ENCODE data around the gene ANKRD13C.
A peak's percentile ranks its signal among the peaks of the same experiment; 100 is the strongest.
"Not testable (repeated sequence)": the region's sequence is repeated elsewhere in the genome, so short reads cannot be mapped to it uniquely, and the experiment has no call there.

Gene ANKRD13C

GRCh38 chr1:70371586-70371985 lies 17.1 kb upstream of the ANKRD13C start:
- ATAC-seq, H3K4me1 Mint-ChIP-seq: not testable (repeated sequence)

GRCh38 chr1:70367397-70367796 lies 12.9 kb upstream of the ANKRD13C start:
- not testable (repeated sequence) for ATAC-seq; H3K27me3 Mint-ChIP-seq; DNase-seq; H3K4me3 Mint-ChIP-seq; H3K36me3 Mint-ChIP-seq (ENCODE audit: low read depth); H3K4me1 Mint-ChIP-seq; H3K9me3 Mint-ChIP-seq; H3K27ac Mint-ChIP-seq

More at GRCh38 chr1:70371586-70371985, 17.1 kb upstream of the ANKRD13C start:
- not testable (repeated sequence) for H3K36me3 Mint-ChIP-seq (ENCODE audit: low read depth); H3K9me3 Mint-ChIP-seq; H3K27ac Mint-ChIP-seq; H3K4me3 Mint-ChIP-seq; DNase-seq; H3K27me3 Mint-ChIP-seq

- not testable (repeated sequence) for H3K4me1 Mint-ChIP-seq; H3K27ac Mint-ChIP-seq; H3K36me3 Mint-ChIP-seq (ENCODE audit: low read depth); ATAC-seq; H3K4me3 Mint-ChIP-seq; H3K9me3 Mint-ChIP-seq; DNase-seq; H3K27me3 Mint-ChIP-seq
Measured at GRCh38 chr1:70366997-70367396, 12.5 kb upstream of the ANKRD13C start.

- H3K4me3 Mint-ChIP-seq; H3K9me3 Mint-ChIP-seq; H3K27me3 Mint-ChIP-seq; H3K4me1 Mint-ChIP-seq; ATAC-seq; H3K27ac Mint-ChIP-seq; H3K36me3 Mint-ChIP-seq (ENCODE audit: low read depth); DNase-seq: not testable (repeated sequence)
Measured at GRCh38 chr1:70366425-70366952, 12.0 kb upstream of the ANKRD13C start.

GRCh38 chr1:70364439-70364838 lies 9.9 kb upstream of the ANKRD13C start:
- H3K4me1 Mint-ChIP-seq, result peaks cover 3% of the 10 kb centered on the region

GRCh38 chr1:70361727-70362398 lies 7.3 kb upstream of the ANKRD13C start:
- no peaks in the 10 kb centered on the region for H3K9me3 Mint-ChIP-seq
- no peak overlapping the region for H3K4me3 Mint-ChIP-seq
- H3K36me3 Mint-ChIP-seq (ENCODE audit: low read depth), result peaks cover 4% of the 10 kb centered on the region
- peaks cover 3% of the 10 kb centered on the region for H3K4me1 Mint-ChIP-seq
- no peaks in the 10 kb centered on the region for H3K27me3 Mint-ChIP-seq
- ATAC-seq (no peak), DNase-seq (no peak)
- no peak overlapping the region for H3K27ac Mint-ChIP-seq

More at GRCh38 chr1:70364439-70364838, 9.9 kb upstream of the ANKRD13C start:
- H3K27me3 Mint-ChIP-seq, result no peaks in the 10 kb centered on the region
- H3K4me3 Mint-ChIP-seq, result no peak overlapping the region
- H3K27ac Mint-ChIP-seq, result no peak overlapping the region
- no peaks in the 10 kb centered on the region for H3K9me3 Mint-ChIP-seq
- ATAC-seq (no peak), DNase-seq (no peak)
- H3K36me3 Mint-ChIP-seq (ENCODE audit: low read depth), result no peaks in the 10 kb centered on the region

GRCh38 chr1:70360321-70360720 lies 5.8 kb upstream of the ANKRD13C start:
- no peak for DNase-seq
- no peak for ATAC-seq
- Mint-ChIP-seq H3K9me3 (no peaks in the 10 kb centered on the region), H3K27ac (no peak overlapping the region), H3K36me3 (ENCODE audit: low read depth) (peaks cover 6% of the 10 kb centered on the region), H3K4me1 (peaks cover 11% of the 10 kb centered on the region), H3K27me3 (no peaks in the 10 kb centered on the region), H3K4me3 (no peak overlapping the region)

GRCh38 chr1:70358921-70359564 lies 4.5 kb upstream of the ANKRD13C start:
- H3K9me3 Mint-ChIP-seq, result no peaks in the 10 kb centered on the region
- H3K4me3 Mint-ChIP-seq, result no peak overlapping the region
- H3K4me1 Mint-ChIP-seq, result peaks cover 18% of the 10 kb centered on the region
- no peak overlapping the region for H3K27ac Mint-ChIP-seq
- peaks cover 11% of the 10 kb centered on the region for H3K36me3 Mint-ChIP-seq (ENCODE audit: low read depth)
- DNase-seq (no peak), ATAC-seq (no peak)
- no peaks in the 10 kb centered on the region for H3K27me3 Mint-ChIP-seq

GRCh38 chr1:70355920-70356319 lies 1.4 kb upstream of the ANKRD13C start:
- Mint-ChIP-seq H3K9me3 (no peaks in the 10 kb centered on the region), H3K4me1 (peaks cover 33% of the 10 kb centered on the region), H3K27me3 (no peaks in the 10 kb centered on the region), H3K4me3 (peak overlapping the region; percentile 87), H3K27ac (no peak overlapping the region), H3K36me3 (ENCODE audit: low read depth) (peaks cover 11% of the 10 kb centered on the region)
- no peak for DNase-seq
- ATAC-seq, result no peak

GRCh38 chr1:70355111-70355407 lies 537 bp upstream of the ANKRD13C start:
- ATAC-seq, result no peak

GRCh38 chr1:70353601-70354331 lies 756 bp downstream of the ANKRD13C start:
- Mint-ChIP-seq H3K4me1 (peaks cover 43% of the 10 kb centered on the region), H3K27ac (peak overlapping the region; percentile 99), H3K9me3 (no peaks in the 10 kb centered on the region), H3K36me3 (ENCODE audit: low read depth) (peaks cover 19% of the 10 kb centered on the region), H3K4me3 (peak overlapping the region; percentile 87), H3K27me3 (no peaks in the 10 kb centered on the region)
- DNase-seq (peak; percentile 43), ATAC-seq (peak; percentile 38)

More at GRCh38 chr1:70355111-70355407, 537 bp upstream of the ANKRD13C start:
- Mint-ChIP-seq H3K27ac (peak overlapping the region; percentile 99), H3K4me3 (peak overlapping the region; percentile 87), H3K27me3 (no peaks in the 10 kb centered on the region), H3K9me3 (no peaks in the 10 kb centered on the region), H3K4me1 (peaks cover 38% of the 10 kb centered on the region), H3K36me3 (ENCODE audit: low read depth) (peaks cover 13% of the 10 kb centered on the region)
- DNase-seq, result no peak

- no peak for DNase-seq
- Mint-ChIP-seq H3K36me3 (ENCODE audit: low read depth) (peaks cover 22% of the 10 kb centered on the region), H3K4me1 (peaks cover 47% of the 10 kb centered on the region), H3K9me3 (no peaks in the 10 kb centered on the region), H3K27ac (peak overlapping the region; percentile 99), H3K27me3 (no peaks in the 10 kb centered on the region), H3K4me3 (peak overlapping the region; percentile 87)
- no peak for ATAC-seq
Measured at GRCh38 chr1:70353044-70353443, 1.5 kb downstream of the ANKRD13C start.

GRCh38 chr1:70349799-70350198 lies 4.7 kb downstream of the ANKRD13C start:
- not testable (repeated sequence) for DNase-seq, H3K27me3 Mint-ChIP-seq, H3K4me3 Mint-ChIP-seq, H3K27ac Mint-ChIP-seq, H3K9me3 Mint-ChIP-seq, ATAC-seq
- peaks cover 25% of the 10 kb centered on the region for H3K36me3 Mint-ChIP-seq (ENCODE audit: low read depth)
- H3K4me1 Mint-ChIP-seq, result peaks cover 51% of the 10 kb centered on the region

GRCh38 chr1:70348399-70349165 lies 5.9 kb downstream of the ANKRD13C start:
- ATAC-seq (no peak), DNase-seq (no peak)
- Mint-ChIP-seq H3K4me3 (no peak overlapping the region), H3K27ac (no peak overlapping the region), H3K4me1 (peaks cover 48% of the 10 kb centered on the region), H3K27me3 (no peaks in the 10 kb centered on the region), H3K36me3 (ENCODE audit: low read depth) (peaks cover 24% of the 10 kb centered on the region), H3K9me3 (no peaks in the 10 kb centered on the region)

Measured in activated naive CD8-positive, alpha-beta T cell treated with anti-CD3 and anti-CD28 coated beads, Interleukin-2, amount 50 U/mL, for 24 hours (primary cell).